GM08714 (cell line): ENCODE measurements around the gene PAX8.
A peak's percentile ranks its signal among the peaks of the same experiment; 100 is the strongest.
"Not testable (repeated sequence)": the region's sequence is repeated elsewhere in the genome, so short reads cannot be mapped to it uniquely, and the experiment has no call there.

Source experiments
- H3K4me3 ChIP-seq: fragments of 200-500 bp; sonication (Bioruptor generic); 2 replicates; pipeline ENCODE4 v1.5.1; 2014; ENCODE audit warnings: mild to moderate bottlenecking, low read length, inconsistent platforms
- ZNF274 ChIP-seq: IDR thresholded peaks from 2 replicates; pipeline ENCODE4 v1.6.1; 2012; ENCODE audit warnings: mild to moderate bottlenecking, low read depth, low read length

The PAX8 gene

GRCh38 chr2:113278742-113279139, at the start of gene PAX8:
PAX8 (minus strand) TSS chr2:113278921; CDS start chr2:113278394, 527 bp downstream.
- TF ChIP-seq ZNF274, result no peak
- H3K4me3 ChIP-seq, result no peak within 1 kb of the TSS

DNA sequence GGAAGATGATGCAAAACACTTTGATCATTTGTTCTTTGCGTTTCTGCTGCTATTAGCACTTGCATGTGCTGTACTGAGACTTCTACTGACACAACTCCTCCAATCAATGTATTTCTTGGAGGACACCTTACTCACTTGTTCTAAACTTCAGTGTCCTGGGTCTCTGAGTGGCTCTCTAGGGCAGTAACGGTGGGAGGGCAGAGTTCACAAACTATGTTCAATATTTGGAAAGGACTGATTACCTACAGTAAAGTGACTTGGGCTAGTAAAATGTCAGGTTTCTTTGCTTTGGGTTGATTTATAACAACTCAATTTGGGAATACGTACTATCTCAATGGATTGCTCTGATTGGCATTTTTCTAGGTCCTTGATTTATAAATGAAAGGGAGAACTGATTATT, 49.3 kb upstream of the PAX8 start:
- TF ChIP-seq ZNF274, result no peak

DNA sequence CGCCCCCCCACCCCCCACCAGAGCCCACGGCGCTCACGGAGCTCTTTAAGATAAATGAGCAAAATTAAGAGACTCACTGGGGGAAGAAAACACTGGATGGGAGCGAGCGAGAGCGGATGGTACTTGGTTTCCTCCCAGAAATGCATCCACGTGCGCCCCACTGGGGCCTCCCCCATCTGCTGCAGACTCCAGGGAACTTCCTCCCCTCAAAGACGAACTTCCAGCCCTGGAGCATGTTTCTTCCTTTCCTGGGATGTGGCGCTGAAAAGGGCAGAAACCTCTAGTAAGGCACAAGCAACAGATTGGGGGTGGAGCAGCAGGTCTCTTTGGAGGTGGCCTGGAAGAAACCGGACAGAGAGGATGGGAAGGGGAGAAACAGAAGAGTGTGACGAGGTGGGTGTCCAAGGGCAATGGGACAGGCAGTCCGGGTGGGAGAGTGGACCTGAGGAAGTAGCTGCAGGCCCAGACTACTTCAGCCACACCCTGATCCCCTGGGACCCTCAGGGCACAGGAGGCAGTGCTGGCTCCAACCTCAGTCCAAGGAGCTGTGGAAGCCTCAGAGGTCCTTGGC, 46.5 kb upstream of the PAX8 start:
- H3K4me3 ChIP-seq, result peak overlapping the region; percentile 38; the same call in 1 of the 2 replicates

More for the DNA sequence above, 49.3 kb upstream of the PAX8 start:
- no peak overlapping the region for H3K4me3 ChIP-seq

DNA sequence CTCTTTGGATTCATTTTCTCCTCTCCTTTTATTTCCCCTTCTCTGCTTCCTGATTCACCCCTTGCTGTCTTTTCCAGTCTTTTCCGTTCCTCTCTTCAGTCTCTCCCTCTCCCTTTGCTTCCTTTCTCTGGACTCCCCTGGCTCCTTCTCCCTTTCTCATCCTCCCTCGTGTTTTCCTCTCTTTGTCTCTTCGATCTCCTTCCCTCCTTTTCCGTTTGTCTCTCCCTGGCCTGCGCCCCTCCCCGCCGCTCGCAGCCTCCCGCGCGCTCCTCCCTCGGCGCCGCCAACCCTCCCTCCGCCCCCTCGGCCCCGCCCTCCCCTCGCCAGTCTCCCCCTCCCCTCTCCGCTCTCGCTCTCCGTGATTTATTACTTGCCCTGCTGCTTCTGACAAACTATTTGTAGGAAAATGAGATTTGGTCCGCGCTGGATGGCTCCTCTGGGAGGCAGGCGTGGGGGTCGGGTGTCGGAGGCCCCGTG, 46.0 kb upstream of the PAX8 start:
- no peak for TF ChIP-seq ZNF274
- H3K4me3 ChIP-seq, result peak overlapping the region; percentile 38; the same call in 1 of the 2 replicates

GRCh38 chr2:113323129-113323528, 44.4 kb upstream of the PAX8 start:
- H3K4me3 ChIP-seq, result not testable (repeated sequence)

- H3K4me3 ChIP-seq, result not testable (repeated sequence)
Observed at GRCh38 chr2:113320106-113320505, 41.4 kb upstream of the PAX8 start.

DNA sequence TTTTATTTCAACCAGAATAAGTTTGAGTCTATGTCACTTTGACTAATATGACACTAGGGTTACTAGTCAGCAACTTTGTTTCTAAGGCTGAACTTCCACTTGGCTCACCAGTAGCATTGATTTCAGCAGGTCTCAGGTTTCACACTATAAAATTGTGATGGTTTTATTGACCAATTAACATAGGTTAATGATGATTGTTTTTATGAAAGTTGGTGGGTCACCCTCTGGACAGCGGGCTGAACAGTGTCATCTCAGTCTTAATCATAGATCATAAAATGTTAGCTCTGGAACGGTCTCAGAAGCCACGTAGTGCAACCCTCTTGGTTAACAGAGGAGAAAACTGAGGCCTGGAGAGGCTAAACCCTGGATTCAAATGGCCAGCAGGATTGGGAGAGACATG, 40.2 kb upstream of the PAX8 start:
- not testable (repeated sequence) for H3K4me3 ChIP-seq

GRCh38 chr2:113316085-113316484, 37.4 kb upstream of the PAX8 start:
- H3K4me3 ChIP-seq, result no peak overlapping the region
- TF ChIP-seq ZNF274, result no peak

DNA sequence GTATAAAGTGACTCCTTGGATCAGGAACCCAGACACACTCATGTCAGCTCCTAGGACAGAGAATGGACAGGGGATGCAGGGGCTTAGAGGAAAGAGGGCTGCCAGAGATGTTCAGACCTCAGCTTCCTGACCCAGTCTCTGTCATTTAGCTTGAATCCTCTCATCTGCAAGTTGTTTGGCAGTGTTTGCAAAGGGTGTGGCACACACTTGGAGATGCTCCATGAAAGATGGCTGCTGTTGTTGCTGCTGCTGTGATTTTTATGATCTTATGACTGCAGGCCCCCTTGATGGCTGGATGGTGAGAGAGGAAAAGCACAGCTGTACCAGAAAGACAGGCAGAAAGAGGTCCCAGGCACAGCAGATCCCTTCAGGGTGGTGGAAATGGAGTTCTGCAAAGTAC, 35.9 kb upstream of the PAX8 start:
- H3K4me3 ChIP-seq, result not testable (repeated sequence)

DNA sequence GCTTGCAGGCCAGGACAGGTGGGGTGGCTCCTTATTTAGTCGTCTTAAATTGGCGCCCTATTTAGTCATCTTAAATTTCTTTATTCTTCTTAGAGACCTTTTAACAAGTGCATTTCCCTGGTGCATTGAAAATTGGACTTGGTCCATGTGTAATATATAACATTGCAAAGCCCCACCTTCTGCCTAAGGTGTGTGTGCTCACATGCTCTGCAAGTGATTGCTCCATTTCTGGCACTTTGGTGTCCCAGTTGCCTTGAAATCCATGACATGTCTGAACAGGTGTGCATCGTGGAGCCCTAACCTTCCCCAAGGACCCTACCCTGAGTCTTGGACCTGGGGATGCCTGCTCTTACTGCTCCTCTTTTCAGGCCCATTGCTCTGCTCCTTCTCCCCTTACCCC, 35.5 kb upstream of the PAX8 start:
- H3K4me3 ChIP-seq, result not testable (repeated sequence)

DNA sequence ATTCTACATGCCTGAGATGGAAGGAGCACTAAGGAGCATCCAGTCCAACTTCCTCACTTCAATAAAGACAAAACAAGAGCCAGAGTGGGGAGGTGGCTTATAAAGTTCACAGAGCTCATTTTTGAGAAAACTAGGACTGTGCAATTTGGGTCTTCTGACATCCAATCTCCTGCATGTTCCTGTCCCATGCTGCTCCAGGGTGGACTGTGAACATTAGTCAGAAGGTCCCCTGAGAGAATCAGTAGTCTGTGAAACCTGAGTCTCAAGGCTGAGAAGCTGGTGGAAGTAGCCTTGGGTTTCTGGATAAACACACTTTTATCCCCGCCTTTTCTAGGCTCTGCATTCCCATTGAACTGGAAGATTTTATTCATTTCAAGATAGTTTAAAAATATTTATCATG, 33.1 kb upstream of the PAX8 start:
- not testable (repeated sequence) for H3K4me3 ChIP-seq

GRCh38 chr2:113311191-113311590, 32.5 kb upstream of the PAX8 start:
- H3K4me3 ChIP-seq, result not testable (repeated sequence)

GRCh38 chr2:113309655-113310387, 31.1 kb upstream of the PAX8 start:
- no peak overlapping the region for H3K4me3 ChIP-seq
- TF ChIP-seq ZNF274, result no peak

DNA sequence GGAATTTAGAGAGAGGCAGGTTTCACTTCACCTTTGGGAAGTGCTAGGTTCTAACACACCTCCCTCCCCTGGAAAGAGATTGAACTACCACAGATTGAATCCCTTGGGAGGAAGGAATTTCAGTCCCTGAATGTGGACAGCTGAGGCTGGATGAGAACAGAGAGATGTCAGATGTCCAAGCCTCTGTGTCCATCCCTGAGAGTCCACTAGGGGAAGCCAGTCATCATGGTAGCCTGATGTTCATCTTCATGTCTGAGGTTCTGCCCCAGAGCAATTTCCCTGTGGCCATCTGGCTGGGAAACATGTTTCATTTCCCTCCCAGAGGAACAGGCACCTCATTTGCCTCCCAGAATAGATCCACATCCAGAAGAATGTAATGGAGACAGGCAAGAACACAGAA, 30.1 kb upstream of the PAX8 start:
- H3K4me3 ChIP-seq, result not testable (repeated sequence)

GRCh38 chr2:113306207-113306606, 27.5 kb upstream of the PAX8 start:
- H3K4me3 ChIP-seq, result not testable (repeated sequence)

- not testable (repeated sequence) for H3K4me3 ChIP-seq
Observed at GRCh38 chr2:113305749-113306148, 27.0 kb upstream of the PAX8 start.

DNA sequence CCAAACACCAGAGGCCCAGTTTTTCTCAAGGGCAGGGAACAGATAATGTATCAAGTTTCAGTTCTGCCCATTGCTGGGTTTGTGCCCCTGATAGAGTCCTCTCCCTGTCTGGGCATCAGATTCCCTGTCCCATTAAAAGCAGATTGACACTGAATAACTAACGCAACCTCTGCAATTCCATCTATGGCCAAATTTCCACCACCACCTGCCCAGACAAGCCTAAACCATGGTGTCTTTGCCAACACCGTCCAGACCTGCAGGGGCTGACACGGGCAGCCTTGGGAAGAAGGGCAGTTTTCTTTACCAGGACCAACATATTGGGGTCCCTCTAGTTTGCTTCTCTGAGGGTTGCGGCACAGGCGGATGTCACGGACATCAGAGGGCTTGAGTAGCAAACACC, 26.4 kb upstream of the PAX8 start:
- no peak overlapping the region for H3K4me3 ChIP-seq
- no peak for TF ChIP-seq ZNF274
